Measurements from ENCODE around the gene TUBB4B.

- TF ChIP-seq CTCF (IDR thresholded peaks at IDR 0.05) = no peak
- no peak for TF ChIP-seq POLR2A (IDR thresholded peaks at IDR 0.05)
Measured at GRCh38 chr9:137247135-137247915, 6.2 kb downstream of the TUBB4B start.
